ENCODE data around the gene ADGRB3.

Gene ADGRB3

GRCh38 chr6:68634726-68635411, at the start of gene ADGRB3:
TSS of gene ADGRB3 (plus strand) at chr6:68635282. CDS start at chr6:68638676, 3,394 bp downstream.
- H3K27ac ChIP-seq, result no peak within 1 kb of the TSS
- DNase-seq (ENCODE audit: low read depth, low spot score), result peak; percentile 3

- no peak for DNase-seq (ENCODE audit: low read depth, low spot score)
- no peak overlapping the region for H3K27ac ChIP-seq
Observed at GRCh38 chr6:68593558-68593957, 41.5 kb upstream of the ADGRB3 start.

GRCh38 chr6:68597642-68598041, 37.4 kb upstream of the ADGRB3 start:
- H3K27ac ChIP-seq, result no peak overlapping the region
- no peak for DNase-seq (ENCODE audit: low read depth, low spot score)

GRCh38 chr6:68615938-68616337, 19.1 kb upstream of the ADGRB3 start:
- no peak overlapping the region for H3K27ac ChIP-seq
- DNase-seq (ENCODE audit: low read depth, low spot score), result no peak

GRCh38 chr6:68625998-68626397, 9.1 kb upstream of the ADGRB3 start:
- no peak for DNase-seq (ENCODE audit: low read depth, low spot score)
- no peak overlapping the region for H3K27ac ChIP-seq

GRCh38 chr6:68628161-68628560, 6.9 kb upstream of the ADGRB3 start:
- no peak overlapping the region for H3K27ac ChIP-seq
- DNase-seq (ENCODE audit: low read depth, low spot score), result no peak

- DNase-seq (ENCODE audit: low read depth, low spot score), result no peak
Observed at GRCh38 chr6:68632734-68633133, 2.3 kb upstream of the ADGRB3 start.

GRCh38 chr6:68633281-68633971, 1.7 kb upstream of the ADGRB3 start:
- no peak for DNase-seq (ENCODE audit: low read depth, low spot score)
- H3K27ac ChIP-seq, result no peak overlapping the region

More at GRCh38 chr6:68632734-68633133, 2.3 kb upstream of the ADGRB3 start:
- no peak overlapping the region for H3K27ac ChIP-seq

GRCh38 chr6:68633972-68634725, 933 bp upstream of the ADGRB3 start:
- H3K27ac ChIP-seq, result no peak overlapping the region
- no peak for DNase-seq (ENCODE audit: low read depth, low spot score)

GRCh38 chr6:68635412-68635705, 277 bp downstream of the ADGRB3 start:
- DNase-seq (ENCODE audit: low read depth, low spot score), result no peak
- H3K27ac ChIP-seq, result no peak overlapping the region

GRCh38 chr6:68635706-68636513, 828 bp downstream of the ADGRB3 start:
- no peak overlapping the region for H3K27ac ChIP-seq
- DNase-seq (ENCODE audit: low read depth, low spot score), result no peak

- DNase-seq (ENCODE audit: low read depth, low spot score), result no peak
- no peak overlapping the region for H3K27ac ChIP-seq
Observed at GRCh38 chr6:68636666-68637065, 1.6 kb downstream of the ADGRB3 start.

- no peak for DNase-seq (ENCODE audit: low read depth, low spot score)
- H3K27ac ChIP-seq, result no peak overlapping the region
Observed at GRCh38 chr6:68637071-68637470, 2.0 kb downstream of the ADGRB3 start.

- no peak overlapping the region for H3K27ac ChIP-seq
- no peak for DNase-seq (ENCODE audit: low read depth, low spot score)
Observed at GRCh38 chr6:68637782-68638181, 2.7 kb downstream of the ADGRB3 start.

GRCh38 chr6:68638230-68638900, 3.3 kb downstream of the ADGRB3 start:
- DNase-seq (ENCODE audit: low read depth, low spot score), result no peak
- no peak overlapping the region for H3K27ac ChIP-seq

GRCh38 chr6:68639211-68639610, 4.1 kb downstream of the ADGRB3 start:
- no peak overlapping the region for H3K27ac ChIP-seq
- no peak for DNase-seq (ENCODE audit: low read depth, low spot score)

GRCh38 chr6:68639826-68640490, 4.9 kb downstream of the ADGRB3 start:
- no peak overlapping the region for H3K27ac ChIP-seq
- no peak for DNase-seq (ENCODE audit: low read depth, low spot score)

- H3K27ac ChIP-seq, result no peak overlapping the region
- DNase-seq (ENCODE audit: low read depth, low spot score), result no peak
Observed at GRCh38 chr6:68640491-68640835, 5.4 kb downstream of the ADGRB3 start.

- DNase-seq (ENCODE audit: low read depth, low spot score), result no peak
- no peak overlapping the region for H3K27ac ChIP-seq
Observed at GRCh38 chr6:68641172-68641571, 6.1 kb downstream of the ADGRB3 start.

GRCh38 chr6:68642081-68642480, 7.0 kb downstream of the ADGRB3 start:
- H3K27ac ChIP-seq, result no peak overlapping the region
- no peak for DNase-seq (ENCODE audit: low read depth, low spot score)

Data from epithelial cell of prostate (primary cell).